CD4-positive, alpha-beta memory T cell (primary cell): Measurements from ENCODE around the gene ADAMTSL1. TPM values are rescaled to one million over a fixed set of nuclear protein-coding genes. Genes with fewer than 3 reads are reported as not detected.

Experiments
- CTCF ChIA-PET: fragments of 350-600 bp; sonication (Branson Sonifier 250); formaldehyde crosslinking; loops from one replicate; lab custom pipeline; 2021; ENCODE audit warnings: inconsistent platforms; ENCODE audit not compliant: partially characterized antibody; lab: Charles Lee
- POLR2A ChIA-PET: fragments of 350-600 bp; sonication (Branson Sonifier 250); formaldehyde crosslinking; loops from one replicate; lab custom pipeline; 2021; ENCODE audit not compliant: partially characterized antibody; lab: Charles Lee
- DNase-seq, 5 donors: peaks; one replicate each; pipeline versions ENCODE4 v3.0.0 to v3.0.0-alpha.2; 2020 to 2022; ENCODE audit warnings: mixed read lengths in 1 of 5
- H3K27ac ChIP-seq: one replicate; pipeline ENCODE4 v1.7.0; 2013; ENCODE audit warnings: low read depth, low read length
- H3K27me3 ChIP-seq: 2 replicates; pipeline ENCODE4 v1.7.0; 2013; ENCODE audit warnings: mild to moderate bottlenecking, low read length, moderate library complexity; ENCODE audit not compliant: insufficient read depth
- H3K36me3 ChIP-seq: 2 replicates; pipeline ENCODE4 v1.7.0; 2013; ENCODE audit warnings: mild to moderate bottlenecking, low read length, moderate library complexity; ENCODE audit not compliant: insufficient read depth
- H3K4me1 ChIP-seq: 2 replicates; pipeline ENCODE4 v1.7.0; 2013; ENCODE audit warnings: mild to moderate bottlenecking, low read length, moderate library complexity; ENCODE audit not compliant: insufficient read depth
- H3K4me3 ChIP-seq, 2 donors: one replicate each; pipeline ENCODE4 v1.7.0; 2013; ENCODE audit warnings: low read length in 2 of 2, mild to moderate bottlenecking in 1 of 2
- H3K9me3 ChIP-seq, 2 donors: one replicate each; pipeline ENCODE4 v1.7.0; 2013; ENCODE audit warnings: low read length in 2 of 2, control low read depth in 1 of 2; ENCODE audit not compliant: control insufficient read depth in 1 of 2
- H3K27ac Mint-ChIP-seq, 7 donors: one replicate each; pipeline ENCODE4 v1.8.0; 2020 to 2021; ENCODE audit warnings: mixed read lengths in 7 of 7, mild to moderate bottlenecking in 6 of 7, inconsistent platforms in 3 of 7, moderate library complexity in 3 of 7
- H3K27me3 Mint-ChIP-seq, 2 donors: one replicate each; pipeline ENCODE4 v1.8.0; 2020 to 2021; ENCODE audit warnings: mixed read lengths in 2 of 2
- H3K36me3 Mint-ChIP-seq, 2 donors: one replicate each; pipeline ENCODE4 v1.8.0; 2020 to 2021; ENCODE audit warnings: mixed read lengths in 2 of 2, inconsistent platforms in 1 of 2, mild to moderate bottlenecking in 1 of 2
- H3K4me1 Mint-ChIP-seq, 4 donors: one replicate each; pipeline ENCODE4 v1.8.0; 2020 to 2021; ENCODE audit warnings: mixed read lengths in 4 of 4, mild to moderate bottlenecking in 1 of 4
- H3K4me3 Mint-ChIP-seq, 8 donors: one replicate each; pipeline ENCODE4 v1.8.0; 2020 to 2021; ENCODE audit warnings: mixed read lengths in 8 of 8, mild to moderate bottlenecking in 7 of 8, moderate library complexity in 6 of 8, inconsistent platforms in 3 of 8
- H3K9me3 Mint-ChIP-seq, 8 donors: one replicate each; pipeline ENCODE4 v1.8.0; 2020 to 2021; ENCODE audit warnings: mixed read lengths in 8 of 8, mild to moderate bottlenecking in 5 of 8, inconsistent platforms in 3 of 8, moderate library complexity in 1 of 8
- intact Hi-C: fragments of 100-400 bp; cut with micrococcal nuclease; formaldehyde crosslinking; loops from one replicate; pipeline ENCODE4 v1.15.1; 2023
- polyA plus RNA-seq, 2 donors: library from polyadenylated mRNA; unstranded; fragments of 300-500 nt; fragmentation: Illumina TruSeq; gene quantifications; one replicate each; pipeline ENCODE4 v1.2.3, GENCODE V29; 2021
- total RNA-seq, 2 experiments: library from RNA; stranded (reverse); gene quantifications; one replicate each; pipeline ENCODE4 v1.2.3, GENCODE V29; 2021

The ADAMTSL1 gene
- total and polyA plus RNA-seq, 4 experiments from 2014 or later = not detected

- Mint-ChIP-seq H3K27ac (no peak overlapping the region), H3K27me3 (peaks cover 0 to 3% of the 10 kb centered on the region in 2 donors), H3K4me3 (no peak overlapping the region), H3K9me3 (peaks cover 0 to 2% (median 0%) of the 10 kb centered on the region in 8 donors), H3K36me3 (no peaks in the 10 kb centered on the region), H3K4me1 (no peaks in the 10 kb centered on the region)
- H3K4me1 ChIP-seq = no peaks in the 10 kb centered on the region
- no peaks in the 10 kb centered on the region for H3K36me3 ChIP-seq
- DNase-seq = no peak
- no peak overlapping the region for H3K27ac ChIP-seq
- POLR2A ChIA-PET = no interaction called here
- H3K9me3 ChIP-seq = no peaks in the 10 kb centered on the region
- no peaks in the 10 kb centered on the region for H3K27me3 ChIP-seq
- intact Hi-C loops = no loop called here
- CTCF ChIA-PET = no interaction called here
- no peak overlapping the region for H3K4me3 ChIP-seq
Measured at GRCh38 chr9:18722882-18723281, 248.9 kb downstream of the ADAMTSL1 start.

- H3K9me3 Mint-ChIP-seq = peaks cover 0 to 2% (median 0%) of the 10 kb centered on the region in 8 donors
- no peak overlapping the region for H3K27ac Mint-ChIP-seq
- no peaks in the 10 kb centered on the region for H3K4me1 ChIP-seq
- no peaks in the 10 kb centered on the region for H3K36me3 Mint-ChIP-seq
- DNase-seq = no peak
- H3K4me3 ChIP-seq = no peak overlapping the region
- H3K27ac ChIP-seq = no peak overlapping the region
- H3K9me3 ChIP-seq = no peaks in the 10 kb centered on the region
- POLR2A ChIA-PET = no interaction called here
- peaks cover 0 to 3% of the 10 kb centered on the region in 2 donors for H3K27me3 Mint-ChIP-seq
- no peak overlapping the region for H3K4me3 Mint-ChIP-seq
- H3K4me1 Mint-ChIP-seq = no peaks in the 10 kb centered on the region
- no peaks in the 10 kb centered on the region for H3K27me3 ChIP-seq
- no peaks in the 10 kb centered on the region for H3K36me3 ChIP-seq
- CTCF ChIA-PET = no interaction called here
- intact Hi-C loops = no loop called here
Measured at GRCh38 chr9:18723366-18723765, 249.4 kb downstream of the ADAMTSL1 start.

GRCh38 chr9:18726546-18726945 lies 252.6 kb downstream of the ADAMTSL1 start:
- H3K27me3 ChIP-seq = no peaks in the 10 kb centered on the region
- intact Hi-C loops = no loop called here
- CTCF ChIA-PET = no interaction called here
- no peak overlapping the region for H3K27ac ChIP-seq
- no peaks in the 10 kb centered on the region for H3K36me3 ChIP-seq
- peaks cover 0 to 3% (median 0%) of the 10 kb centered on the region in 8 donors for H3K9me3 Mint-ChIP-seq
- no peaks in the 10 kb centered on the region for H3K9me3 ChIP-seq
- no peak for DNase-seq
- no peaks in the 10 kb centered on the region for H3K4me1 ChIP-seq
- no peak overlapping the region for H3K4me3 Mint-ChIP-seq
- POLR2A ChIA-PET = interaction anchor here (0.9 kb wide), 1 partner anchor 9 kb away, joined by 3 read pairs; no protein-coding TSS in a partner anchor
- no peaks in the 10 kb centered on the region for H3K4me1 Mint-ChIP-seq
- H3K4me3 ChIP-seq = no peak overlapping the region
- H3K27ac Mint-ChIP-seq = no peak overlapping the region
- H3K27me3 Mint-ChIP-seq = peaks cover 0 to 3% of the 10 kb centered on the region in 2 donors
- no peaks in the 10 kb centered on the region for H3K36me3 Mint-ChIP-seq

- Histone ChIP-seq H3K27me3 (no peaks in the 10 kb centered on the region), H3K4me3 (no peak overlapping the region), H3K9me3 (no peaks in the 10 kb centered on the region), H3K4me1 (no peaks in the 10 kb centered on the region), H3K27ac (no peak overlapping the region), H3K36me3 (no peaks in the 10 kb centered on the region)
- intact Hi-C loops = no loop called here
- POLR2A ChIA-PET = no interaction called here
- CTCF ChIA-PET = no interaction called here
- Mint-ChIP-seq H3K4me3 (no peak overlapping the region), H3K36me3 (no peaks in the 10 kb centered on the region), H3K9me3 (peaks cover 0 to 3% (median 0%) of the 10 kb centered on the region in 8 donors), H3K4me1 (no peaks in the 10 kb centered on the region), H3K27ac (no peak overlapping the region), H3K27me3 (peaks cover 0 to 3% of the 10 kb centered on the region in 2 donors)
- no peak for DNase-seq
Measured at GRCh38 chr9:18727904-18728303, 254.0 kb downstream of the ADAMTSL1 start.

- CTCF ChIA-PET = no interaction called here
- H3K4me1 Mint-ChIP-seq = no peaks in the 10 kb centered on the region
- H3K36me3 Mint-ChIP-seq = no peaks in the 10 kb centered on the region
- DNase-seq = no peak
- Histone ChIP-seq H3K36me3 (no peaks in the 10 kb centered on the region), H3K4me3 (no peak overlapping the region), H3K27me3 (no peaks in the 10 kb centered on the region), H3K27ac (no peak overlapping the region), H3K9me3 (no peaks in the 10 kb centered on the region), H3K4me1 (no peaks in the 10 kb centered on the region)
- no peak overlapping the region for H3K4me3 Mint-ChIP-seq
- H3K27me3 Mint-ChIP-seq = peaks cover 0 to 3% of the 10 kb centered on the region in 2 donors
- peak overlapping the region in 1 of 7 donors; percentile 28 for H3K27ac Mint-ChIP-seq
- H3K9me3 Mint-ChIP-seq = peaks cover 0 to 3% (median 0%) of the 10 kb centered on the region in 8 donors
- intact Hi-C loops = no loop called here
- POLR2A ChIA-PET = no interaction called here
Measured at GRCh38 chr9:18728642-18729041, 254.7 kb downstream of the ADAMTSL1 start.

GRCh38 chr9:18730241-18730640 lies 256.3 kb downstream of the ADAMTSL1 start:
- POLR2A ChIA-PET = no interaction called here
- Histone ChIP-seq H3K27ac (no peak overlapping the region), H3K4me1 (no peaks in the 10 kb centered on the region), H3K36me3 (no peaks in the 10 kb centered on the region), H3K9me3 (no peaks in the 10 kb centered on the region), H3K4me3 (no peak overlapping the region), H3K27me3 (no peaks in the 10 kb centered on the region)
- Mint-ChIP-seq H3K4me1 (no peaks in the 10 kb centered on the region), H3K4me3 (no peak overlapping the region), H3K9me3 (peaks cover 0 to 1% (median 0%) of the 10 kb centered on the region in 8 donors), H3K27ac (no peak overlapping the region), H3K27me3 (peaks cover 0 to 3% of the 10 kb centered on the region in 2 donors), H3K36me3 (no peaks in the 10 kb centered on the region)
- CTCF ChIA-PET = no interaction called here
- no peak for DNase-seq
- intact Hi-C loops = no loop called here

- Histone ChIP-seq H3K27me3 (no peaks in the 10 kb centered on the region), H3K4me1 (no peaks in the 10 kb centered on the region), H3K4me3 (no peak overlapping the region), H3K27ac (no peak overlapping the region), H3K9me3 (no peaks in the 10 kb centered on the region), H3K36me3 (no peaks in the 10 kb centered on the region)
- POLR2A ChIA-PET = no interaction called here
- Mint-ChIP-seq H3K27me3 (no peaks in the 10 kb centered on the region), H3K4me3 (no peak overlapping the region), H3K27ac (no peak overlapping the region), H3K4me1 (no peaks in the 10 kb centered on the region), H3K36me3 (no peaks in the 10 kb centered on the region), H3K9me3 (no peaks in the 10 kb centered on the region)
- CTCF ChIA-PET = no interaction called here
- intact Hi-C loops = no loop called here
- DNase-seq = no peak
Measured at GRCh38 chr9:18739127-18739526, 265.2 kb downstream of the ADAMTSL1 start.
